HCT116 (cell line): ENCODE measurements around the gene ZNF837.

Experiments used
- CTCF ChIP-seq, 3 experiments: fragments of 200-600 bp in 1 of 3; sonication (generic) in 1 of 3; IDR thresholded peaks in 2 of 3; conservative IDR thresholded peaks in 1 of 3; 2 replicates each; pipeline ENCODE4 v1.5.1; 2012 to 2017; ENCODE audit warnings: low read depth in 2 of 3, low read length in 2 of 3, antibody characterized with exemption in 1 of 3, borderline replicate concordance in 1 of 3, control low read depth in 1 of 3, mild to moderate bottlenecking in 1 of 3, mixed read lengths in 1 of 3, mixed run types in 1 of 3, moderate library complexity in 1 of 3; ENCODE audit not compliant: insufficient read depth in 1 of 3
- ELF1 ChIP-seq: IDR thresholded peaks from 2 replicates; pipeline ENCODE4 v1.6.1; 2012; ENCODE audit warnings: low read depth, borderline replicate concordance
- JUND ChIP-seq: IDR thresholded peaks from 2 replicates; pipeline ENCODE4 v1.6.1; 2012
- POLR2A ChIP-seq: IDR thresholded peaks from 2 replicates; pipeline ENCODE4 v1.7.0; 2011; ENCODE audit warnings: borderline replicate concordance; ENCODE audit not compliant: insufficient read depth, insufficient read length; ENCODE audit errors: extremely low read depth
- POLR2AphosphoS5 ChIP-seq: IDR thresholded peaks from 2 replicates; pipeline ENCODE4 v1.6.1; 2011; ENCODE audit warnings: mild to moderate bottlenecking, low read depth, low read length, moderate library complexity
- RAD21 ChIP-seq: IDR thresholded peaks from 2 replicates; pipeline ENCODE4 v1.6.1; 2012; ENCODE audit warnings: low read depth, mild to moderate bottlenecking
- ZNF274 ChIP-seq: fragments of 200-500 bp; sonication (Bioruptor generic); IDR thresholded peaks from 2 replicates; pipeline ENCODE4 v1.6.1; 2014; ENCODE audit warnings: mild to moderate bottlenecking, low read depth, low read length, inconsistent platforms

- TF ChIP-seq CTCF (IDR thresholded peaks at IDR 0.05 in 2 of 3, conservative IDR thresholded peaks at IDR 0.05 in 1 of 3; ENCODE audit: borderline replicate concordance in 1 of 3, insufficient read depth in 1 of 3, low read depth in 2 of 3, low read length in 2 of 3) = no peak
- no peak for TF ChIP-seq POLR2AphosphoS5
- TF ChIP-seq POLR2A = no peak
- TF ChIP-seq ELF1 = no peak
- TF ChIP-seq RAD21 = no peak
- no peak for TF ChIP-seq JUND
- TF ChIP-seq ZNF274 = no peak
These were observed 25.5 kb downstream of the ZNF837 start for GRCh38 chr19:58355215-58355796.
